DND-41 (cell line): ENCODE data around the gene MRPL21.

Experiments
- ATAC-seq: fragments of 200-7000 bp; cut with Tn5 transposase; 3 replicates; pipeline ENCODE4 v1.9.1; 2021; ENCODE audit warnings: low read depth; ENCODE audit not compliant: insufficient read depth
- DNase-seq: peaks from one replicate; pipeline ENCODE4 v3.0.0-alpha.2; 2020
- H2AFZ ChIP-seq: 2 replicates; pipeline ENCODE4 v1.6.0; 2012; ENCODE audit warnings: low read depth, low read length
- H3K27ac ChIP-seq: 2 replicates; pipeline ENCODE4 v1.5.1; 2012; ENCODE audit warnings: low read length, inconsistent platforms
- H3K27me3 ChIP-seq: fragments of 200-600 bp; sonication (generic); 2 replicates; pipeline ENCODE4 v1.6.0; 2012; ENCODE audit warnings: low read length, mild to moderate bottlenecking, inconsistent platforms; ENCODE audit not compliant: insufficient read depth, poor library complexity
- H3K36me3 ChIP-seq: 2 replicates; pipeline ENCODE4 v1.5.1; 2012; ENCODE audit warnings: low read length, inconsistent platforms; ENCODE audit not compliant: insufficient read depth
- H3K4me1 ChIP-seq: 2 replicates; pipeline ENCODE4 v1.5.1; 2012; ENCODE audit warnings: mild to moderate bottlenecking, low read length; ENCODE audit not compliant: insufficient read depth
- H3K4me2 ChIP-seq: 2 replicates; pipeline ENCODE4 v1.6.0; 2012; ENCODE audit warnings: mild to moderate bottlenecking, moderate library complexity, low read length, inconsistent platforms; ENCODE audit not compliant: insufficient read depth
- H3K4me3 ChIP-seq, 2 experiments: fragments of 200-600 bp in 1 of 2; shearing (Covaris generic) in 1 of 2; 2 replicates each; pipeline ENCODE4 v1.5.1; 2012 to 2016; ENCODE audit warnings: inconsistent platforms in 2 of 2, low read length in 2 of 2, mild to moderate bottlenecking in 2 of 2, low read depth in 1 of 2, moderate library complexity in 1 of 2
- H3K79me2 ChIP-seq: 2 replicates; pipeline ENCODE4 v1.6.0; 2012; ENCODE audit warnings: low read length, inconsistent platforms; ENCODE audit not compliant: insufficient read depth
- H3K9ac ChIP-seq: 2 replicates; pipeline ENCODE4 v1.6.0; 2012; ENCODE audit warnings: low read depth, mild to moderate bottlenecking, inconsistent platforms, low read length, moderate library complexity
- H3K9me3 ChIP-seq: 2 replicates; pipeline ENCODE4 v1.5.1; 2012; ENCODE audit warnings: low read length, moderate library complexity, mild to moderate bottlenecking, inconsistent platforms; ENCODE audit not compliant: insufficient read depth, severe bottlenecking
- H4K20me1 ChIP-seq: 2 replicates; pipeline ENCODE4 v1.6.0; 2012; ENCODE audit warnings: low read length; ENCODE audit not compliant: insufficient read depth
- EZH2 ChIP-seq: IDR thresholded peaks from 3 replicates; pipeline ENCODE4 v1.6.1; 2012; ENCODE audit warnings: borderline replicate concordance, low read depth, mild to moderate bottlenecking, moderate library complexity, low read length, inconsistent platforms; ENCODE audit not compliant: severe bottlenecking
- TF ChIP-seq, protein P1 (sequence below): IDR thresholded peaks from 2 replicates; pipeline ENCODE4 v1.5.1; 2012; ENCODE audit warnings: borderline replicate concordance, low read length, moderate library complexity, mild to moderate bottlenecking; ENCODE audit not compliant: poor library complexity, severe bottlenecking; ENCODE audit errors: extremely low read depth

The MRPL21 gene

DNA sequence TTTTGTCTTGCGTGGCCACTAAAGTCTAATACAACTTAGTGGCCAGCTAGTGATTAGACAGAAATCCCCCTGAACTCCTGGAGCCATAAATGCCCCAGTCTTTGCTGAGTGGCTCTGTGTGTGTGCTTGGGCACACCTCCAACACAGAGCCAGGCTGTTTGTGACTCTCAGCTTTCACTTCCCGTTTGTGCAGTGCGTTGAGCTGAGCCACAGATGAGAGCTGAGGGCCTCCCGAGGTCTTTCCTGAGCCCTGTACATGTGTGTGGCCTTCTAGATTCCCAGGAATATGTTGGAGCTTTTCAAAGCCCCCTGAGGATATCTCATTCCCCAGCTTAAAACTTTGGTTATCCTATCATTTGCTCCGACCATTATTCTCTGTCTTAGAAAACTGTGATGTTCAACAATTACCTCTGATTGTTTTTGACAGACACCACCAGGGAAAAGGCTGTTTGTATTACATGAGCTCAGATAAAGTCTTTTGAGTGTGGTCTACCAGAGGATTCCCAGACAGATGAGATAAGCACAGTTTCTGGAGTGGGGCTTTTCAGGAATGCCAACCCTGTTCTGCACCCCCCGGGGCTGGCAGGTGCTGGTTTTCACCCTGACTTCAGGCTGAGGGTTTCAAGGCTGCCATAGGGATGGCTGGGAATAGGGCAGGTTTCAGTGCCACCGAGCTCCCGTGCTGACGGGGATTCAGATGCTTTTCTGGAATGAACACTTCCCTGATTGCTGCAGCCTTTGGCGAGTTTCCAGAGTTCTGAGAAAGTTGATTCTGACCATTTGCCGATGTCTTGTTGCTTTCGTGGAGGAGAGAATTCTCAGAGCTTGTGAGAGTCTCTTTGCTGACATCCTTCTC lies 23.9 kb upstream of the MRPL21 start:
- H4K20me1 ChIP-seq, result 0 out of 2 replicates have a peak, but pooled peaks cover under 1% of the 10 kb centered on the region
- no peak overlapping the region for H3K4me2 ChIP-seq
- H3K27me3 ChIP-seq, result no peaks in the 10 kb centered on the region
- H2AFZ ChIP-seq, result no peak overlapping the region
- no peak for ATAC-seq
- H3K79me2 ChIP-seq, result no peaks in the 10 kb centered on the region
- DNase-seq, result no peak
- H3K4me1 ChIP-seq, result no peaks in the 10 kb centered on the region
- peaks cover 17% of the 10 kb centered on the region for H3K9me3 ChIP-seq
- H3K4me3 ChIP-seq, result no peak overlapping the region
- H3K27ac ChIP-seq, result no peak overlapping the region
- H3K9ac ChIP-seq, result no peak overlapping the region
- TF ChIP-seq EZH2, result no peak
- TF ChIP-seq, protein P1, sequence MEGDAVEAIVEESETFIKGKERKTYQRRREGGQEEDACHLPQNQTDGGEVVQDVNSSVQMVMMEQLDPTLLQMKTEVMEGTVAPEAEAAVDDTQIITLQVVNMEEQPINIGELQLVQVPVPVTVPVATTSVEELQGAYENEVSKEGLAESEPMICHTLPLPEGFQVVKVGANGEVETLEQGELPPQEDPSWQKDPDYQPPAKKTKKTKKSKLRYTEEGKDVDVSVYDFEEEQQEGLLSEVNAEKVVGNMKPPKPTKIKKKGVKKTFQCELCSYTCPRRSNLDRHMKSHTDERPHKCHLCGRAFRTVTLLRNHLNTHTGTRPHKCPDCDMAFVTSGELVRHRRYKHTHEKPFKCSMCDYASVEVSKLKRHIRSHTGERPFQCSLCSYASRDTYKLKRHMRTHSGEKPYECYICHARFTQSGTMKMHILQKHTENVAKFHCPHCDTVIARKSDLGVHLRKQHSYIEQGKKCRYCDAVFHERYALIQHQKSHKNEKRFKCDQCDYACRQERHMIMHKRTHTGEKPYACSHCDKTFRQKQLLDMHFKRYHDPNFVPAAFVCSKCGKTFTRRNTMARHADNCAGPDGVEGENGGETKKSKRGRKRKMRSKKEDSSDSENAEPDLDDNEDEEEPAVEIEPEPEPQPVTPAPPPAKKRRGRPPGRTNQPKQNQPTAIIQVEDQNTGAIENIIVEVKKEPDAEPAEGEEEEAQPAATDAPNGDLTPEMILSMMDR, result no peak
- peaks cover 87% of the 10 kb centered on the region for H3K36me3 ChIP-seq

DNA sequence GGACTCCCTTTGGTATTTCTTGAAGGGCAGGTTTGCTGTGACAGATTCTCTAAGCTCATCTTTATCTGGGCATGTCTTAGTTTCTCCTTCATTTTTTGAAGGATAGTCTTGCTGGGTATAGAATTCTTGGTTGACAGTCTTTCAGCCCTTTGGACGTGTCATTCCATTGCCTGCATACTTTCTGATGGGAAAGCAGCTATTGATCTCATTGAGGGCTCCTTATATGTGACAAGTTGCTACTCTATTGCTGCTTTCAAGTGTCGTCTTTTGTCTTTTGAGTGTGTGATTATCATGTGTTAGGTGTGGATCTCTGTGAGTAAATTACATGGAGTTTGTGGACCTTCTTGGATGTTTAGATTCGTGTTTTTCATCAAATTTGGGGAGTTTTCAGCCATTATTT lies 22.0 kb upstream of the MRPL21 start:
- Histone ChIP-seq H3K4me1 (no peaks in the 10 kb centered on the region), H4K20me1 (no peaks in the 10 kb centered on the region), H3K4me3 (no peak overlapping the region), H3K9me3 (peaks cover 17% of the 10 kb centered on the region), H3K27ac (no peak overlapping the region), H3K4me2 (no peak overlapping the region), H3K79me2 (no peaks in the 10 kb centered on the region), H3K27me3 (no peaks in the 10 kb centered on the region), H3K9ac (no peak overlapping the region), H2AFZ (no peak overlapping the region), H3K36me3 (peaks cover 95% of the 10 kb centered on the region)
- TF ChIP-seq, protein P1, result no peak
- ATAC-seq (no peak), DNase-seq (no peak)

DNA sequence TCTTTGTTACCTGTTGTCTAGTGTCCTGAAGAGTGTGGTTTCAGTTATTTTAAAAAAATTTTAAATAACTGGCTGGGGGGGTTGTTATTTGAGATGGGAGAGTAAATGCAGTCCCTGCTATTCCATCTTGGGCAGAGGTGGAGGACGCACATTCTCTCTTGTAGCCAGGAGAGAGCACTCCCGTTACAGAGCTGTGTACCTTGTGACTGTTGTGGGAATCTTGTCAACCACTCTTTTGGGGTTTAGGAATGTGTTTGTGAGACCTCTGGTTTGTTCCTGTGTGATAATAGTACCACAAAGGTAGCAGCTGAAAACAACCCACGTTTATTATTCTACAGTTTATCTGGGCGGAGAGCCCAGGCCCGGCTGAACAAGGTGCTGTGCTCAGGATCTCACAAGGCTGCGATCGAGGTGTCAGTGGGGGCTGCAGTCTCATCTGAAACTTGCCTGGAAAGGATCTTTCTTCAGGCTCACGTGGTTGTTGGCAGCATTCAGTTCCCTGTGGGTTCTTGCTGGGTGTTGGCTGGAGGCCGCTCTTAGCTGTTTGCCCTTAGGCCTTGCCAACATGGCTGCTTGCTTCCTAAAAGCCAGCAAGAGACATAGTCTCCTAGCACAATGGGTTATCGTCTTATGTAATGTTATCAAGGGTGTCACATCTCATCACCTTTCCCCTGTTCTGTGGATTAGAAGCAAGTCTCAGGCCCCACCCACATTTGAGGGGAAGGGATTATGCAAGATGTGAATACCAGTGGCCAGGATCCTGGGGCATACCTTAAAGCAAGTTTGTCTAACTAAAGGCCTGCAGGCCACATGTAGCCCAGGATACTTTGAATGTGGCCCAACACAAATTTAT lies 20.7 kb upstream of the MRPL21 start:
- Histone ChIP-seq H3K9ac (no peak overlapping the region), H3K27me3 (no peaks in the 10 kb centered on the region), H3K9me3 (peaks cover 17% of the 10 kb centered on the region), H4K20me1 (no peaks in the 10 kb centered on the region), H3K4me2 (no peak overlapping the region), H3K4me3 (no peak overlapping the region), H3K36me3 (peaks cover 95% of the 10 kb centered on the region), H2AFZ (no peak overlapping the region), H3K79me2 (no peaks in the 10 kb centered on the region), H3K27ac (no peak overlapping the region), H3K4me1 (no peaks in the 10 kb centered on the region)
- ATAC-seq (no peak), DNase-seq (no peak)
- TF ChIP-seq, protein P1, result no peak
- TF ChIP-seq EZH2, result no peak
